HepG2 (cell line): ENCODE results near the gene CD180.

Source experiments
- CREB1 ChIP-seq, 2 experiments: fragments of 450-650 bp in 1 of 2; IDR thresholded peaks; 2 replicates each; pipeline ENCODE4 v1.6.1; 2016 to 2017; ENCODE audit warnings: control low read depth in 1 of 2, mild to moderate bottlenecking in 1 of 2, missing compliant biosample characterization in 1 of 2, missing genetic modification characterization in 1 of 2
- CREM ChIP-seq, 2 experiments: sonication (generic) in 1 of 2; formaldehyde crosslinking in 1 of 2; IDR thresholded peaks; 2 replicates each; pipeline versions ENCODE4 v1.4.0 to v1.6.1; 2016 to 2020; ENCODE audit warnings: antibody characterized with exemption in 1 of 2, mild to moderate bottlenecking in 1 of 2, missing genetic modification reagents in 1 of 2
- EP300 ChIP-seq, 3 experiments: sonication (generic) in 1 of 3; formaldehyde crosslinking in 1 of 3; IDR thresholded peaks; 2 replicates each; pipeline versions ENCODE4 v1.5.1 to v1.6.1; 2011 to 2020; ENCODE audit warnings: low read depth in 2 of 3, low read length in 2 of 3, borderline replicate concordance in 1 of 3, improper control_type of control experiment in 1 of 3, mild to moderate bottlenecking in 1 of 3, missing genetic modification reagents in 1 of 3, moderate library complexity in 1 of 3
- FOXA1 ChIP-seq, 2 experiments: fragments of 450-650 bp in 1 of 2; sonication (generic) in 1 of 2; formaldehyde crosslinking in 1 of 2; IDR thresholded peaks; 2 replicates each; pipeline versions ENCODE4 v1.4.0 to v1.6.1; 2016 to 2020; ENCODE audit warnings: missing genetic modification reagents in 1 of 2
- FOXK1 ChIP-seq: sonication (generic); formaldehyde crosslinking; IDR thresholded peaks from 2 replicates; pipeline ENCODE4 v1.4.0; 2020; ENCODE audit warnings: low read depth, missing genetic modification reagents, borderline replicate concordance
- KDM1A ChIP-seq: IDR thresholded peaks from 2 replicates; pipeline ENCODE4 v1.6.1; 2016; ENCODE audit warnings: missing compliant biosample characterization
- MYC ChIP-seq: sonication (generic); formaldehyde crosslinking; IDR thresholded peaks from 2 replicates; pipeline ENCODE4 v1.9.0; 2021; ENCODE audit warnings: missing genetic modification reagents, borderline replicate concordance
- POLR2AphosphoS5 ChIP-seq: IDR thresholded peaks from 2 replicates; pipeline ENCODE4 v1.6.1; 2012; ENCODE audit warnings: low read depth, low read length
- TAF1 ChIP-seq: sonication (generic); formaldehyde crosslinking; IDR thresholded peaks from 2 replicates; pipeline ENCODE4 v1.4.0; 2020; ENCODE audit warnings: missing genetic modification reagents
- TOE1 ChIP-seq: sonication (generic); formaldehyde crosslinking; IDR thresholded peaks from 2 replicates; pipeline ENCODE4 v1.4.0; 2020; ENCODE audit warnings: mild to moderate bottlenecking, missing genetic modification reagents
- ZNF274 ChIP-seq: sonication (generic); formaldehyde crosslinking; IDR thresholded peaks from 2 replicates; pipeline ENCODE4 v1.5.1; 2020; ENCODE audit warnings: mild to moderate bottlenecking, missing genetic modification reagents

DNA sequence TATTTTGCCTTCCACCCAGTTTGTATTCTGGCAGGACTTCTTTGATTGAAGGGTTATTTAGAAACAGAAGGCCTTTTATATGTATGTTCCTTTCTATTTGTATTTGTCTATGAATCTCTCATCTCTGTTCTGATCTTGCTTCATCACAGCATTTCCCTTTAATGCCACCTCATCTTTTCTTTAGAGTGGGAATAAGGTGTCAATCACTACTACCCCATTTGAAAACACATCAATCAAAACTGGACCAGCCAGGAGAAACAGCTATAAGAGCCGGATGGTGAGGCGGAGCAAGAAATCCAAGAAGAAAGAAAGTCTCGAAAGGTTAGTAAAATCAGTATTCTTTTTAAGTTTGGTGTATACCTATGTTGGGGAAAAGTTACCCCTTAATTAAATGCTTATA is 36.3 kb downstream of the CD180 start:
- no peak for TF ChIP-seq KDM1A (CRISPR knock-in tag)
- no peak for TF ChIP-seq FOXA1 (IDR thresholded peaks at IDR 0.05)
- no peak for TF ChIP-seq FOXA1 (CRISPR knock-in tag; IDR thresholded peaks at IDR 0.05)
- TF ChIP-seq MYC (CRISPR knock-in tag): no peak
- no peak for TF ChIP-seq CREM (IDR thresholded peaks at IDR 0.05)
- TF ChIP-seq CREM (CRISPR knock-in tag; IDR thresholded peaks at IDR 0.05): no peak
- TF ChIP-seq CREB1 (IDR thresholded peaks at IDR 0.05): no peak
- TF ChIP-seq CREB1 (CRISPR knock-in tag; IDR thresholded peaks at IDR 0.05): no peak
- TF ChIP-seq EP300 (IDR thresholded peaks at IDR 0.05; ENCODE audit: low read depth in 2 of 2, low read length in 2 of 2): no peak
- TF ChIP-seq EP300 (CRISPR knock-in tag; IDR thresholded peaks at IDR 0.05; ENCODE audit: borderline replicate concordance): no peak
- no peak for TF ChIP-seq TOE1
- no peak for TF ChIP-seq FOXK1 (CRISPR knock-in tag)
- TF ChIP-seq ZNF274 (CRISPR knock-in tag): no peak
- no peak for TF ChIP-seq POLR2AphosphoS5
- no peak for TF ChIP-seq TAF1 (CRISPR knock-in tag)
